ENCODE data around the gene LHFPL5. TPM values are rescaled to one million over a fixed set of nuclear protein-coding genes. Genes with fewer than 3 reads are reported as not detected.

LHFPL5 gene
- total RNA-seq, 1 experiment from 2014 or later: not detected

GRCh38 chr6:35781290-35781689 lies 23.9 kb upstream of the LHFPL5 start:
- DNase-seq: no peak
- H3K27ac Mint-ChIP-seq (ENCODE audit: unreplicated experiment): no peak overlapping the region
- intact Hi-C loops (cut with micrococcal nuclease; ENCODE audit: unreplicated experiment): no loop called here
- H3K4me3 ChIP-seq (ENCODE audit: low read depth, low read length): no peak overlapping the region
- no peaks in the 10 kb centered on the region for H3K9me3 ChIP-seq
- H3K36me3 Mint-ChIP-seq (ENCODE audit: insufficient read depth, unreplicated experiment): no peaks in the 10 kb centered on the region
- ChIA-PET POLR2A (no interaction called here), CTCF (no interaction called here)
- H3K36me3 ChIP-seq (ENCODE audit: control insufficient read depth, insufficient read depth, low read length): no peaks in the 10 kb centered on the region
- BruUV-seq (replicated peaks): no TSS peak
- peaks cover 10% of the 10 kb centered on the region for H3K4me1 ChIP-seq
- no peaks in the 10 kb centered on the region for H3K27me3 ChIP-seq (replicated peaks; ENCODE audit: control insufficient read depth, insufficient read depth, low read length)
- H3K9me3 Mint-ChIP-seq (ENCODE audit: unreplicated experiment): no peaks in the 10 kb centered on the region
- TF ChIP-seq, protein P1, sequence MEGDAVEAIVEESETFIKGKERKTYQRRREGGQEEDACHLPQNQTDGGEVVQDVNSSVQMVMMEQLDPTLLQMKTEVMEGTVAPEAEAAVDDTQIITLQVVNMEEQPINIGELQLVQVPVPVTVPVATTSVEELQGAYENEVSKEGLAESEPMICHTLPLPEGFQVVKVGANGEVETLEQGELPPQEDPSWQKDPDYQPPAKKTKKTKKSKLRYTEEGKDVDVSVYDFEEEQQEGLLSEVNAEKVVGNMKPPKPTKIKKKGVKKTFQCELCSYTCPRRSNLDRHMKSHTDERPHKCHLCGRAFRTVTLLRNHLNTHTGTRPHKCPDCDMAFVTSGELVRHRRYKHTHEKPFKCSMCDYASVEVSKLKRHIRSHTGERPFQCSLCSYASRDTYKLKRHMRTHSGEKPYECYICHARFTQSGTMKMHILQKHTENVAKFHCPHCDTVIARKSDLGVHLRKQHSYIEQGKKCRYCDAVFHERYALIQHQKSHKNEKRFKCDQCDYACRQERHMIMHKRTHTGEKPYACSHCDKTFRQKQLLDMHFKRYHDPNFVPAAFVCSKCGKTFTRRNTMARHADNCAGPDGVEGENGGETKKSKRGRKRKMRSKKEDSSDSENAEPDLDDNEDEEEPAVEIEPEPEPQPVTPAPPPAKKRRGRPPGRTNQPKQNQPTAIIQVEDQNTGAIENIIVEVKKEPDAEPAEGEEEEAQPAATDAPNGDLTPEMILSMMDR (IDR thresholded peaks at IDR 0.05; ENCODE audit: insufficient read depth in 1 of 2, low read depth in 1 of 2, low read length in 1 of 2, severe bottlenecking in 1 of 2, unreplicated experiment in 1 of 2): no peak
- peaks cover 19% of the 10 kb centered on the region for H3K4me1 Mint-ChIP-seq (ENCODE audit: low read depth, unreplicated experiment)
- H3K27me3 Mint-ChIP-seq (ENCODE audit: insufficient read depth, unreplicated experiment): no peaks in the 10 kb centered on the region
- no peak overlapping the region for H3K4me3 Mint-ChIP-seq (ENCODE audit: unreplicated experiment)

DNA sequence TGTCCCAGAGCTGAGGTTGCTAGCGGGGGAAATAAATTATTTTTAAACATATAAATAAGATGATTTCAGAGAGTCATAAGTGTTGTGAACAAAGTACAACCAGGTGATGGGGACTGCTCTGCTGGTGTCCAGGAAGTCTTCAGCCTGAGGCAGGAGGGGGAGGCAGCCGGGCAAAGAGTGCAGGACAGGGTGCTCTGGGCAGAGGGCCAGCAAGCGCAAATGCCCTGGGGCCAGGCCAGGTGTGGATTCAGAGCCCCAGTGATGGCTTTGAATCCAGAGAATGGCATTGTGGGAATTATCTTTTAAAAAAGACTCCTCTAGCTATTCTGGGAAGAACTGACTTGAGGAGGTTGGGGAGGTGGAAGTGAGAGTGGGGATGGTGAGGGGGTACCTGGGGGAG lies 22.7 kb upstream of the LHFPL5 start:
- Mint-ChIP-seq H3K9me3 (ENCODE audit: unreplicated experiment) (no peaks in the 10 kb centered on the region), H3K27me3 (ENCODE audit: insufficient read depth, unreplicated experiment) (no peaks in the 10 kb centered on the region), H3K36me3 (ENCODE audit: insufficient read depth, unreplicated experiment) (no peaks in the 10 kb centered on the region), H3K4me1 (ENCODE audit: low read depth, unreplicated experiment) (peaks cover 19% of the 10 kb centered on the region), H3K27ac (ENCODE audit: unreplicated experiment) (peak overlapping the region; percentile 18), H3K4me3 (ENCODE audit: unreplicated experiment) (no peak overlapping the region)
- Histone ChIP-seq H3K36me3 (ENCODE audit: control insufficient read depth, insufficient read depth, low read length) (no peaks in the 10 kb centered on the region), H3K27me3 (replicated peaks; ENCODE audit: control insufficient read depth, insufficient read depth, low read length) (no peaks in the 10 kb centered on the region), H3K9me3 (no peaks in the 10 kb centered on the region), H3K4me1 (peaks cover 13% of the 10 kb centered on the region), H3K4me3 (ENCODE audit: low read depth, low read length) (no peak overlapping the region)
- ChIA-PET CTCF (no interaction called here), POLR2A (no interaction called here)
- intact Hi-C loops (cut with micrococcal nuclease; ENCODE audit: unreplicated experiment): no loop called here
- TF ChIP-seq, protein P1 (IDR thresholded peaks at IDR 0.05; ENCODE audit: insufficient read depth in 1 of 2, low read depth in 1 of 2, low read length in 1 of 2, severe bottlenecking in 1 of 2, unreplicated experiment in 1 of 2): no peak
- DNase-seq: no peak
- no TSS peak for BruUV-seq (replicated peaks)

DNA sequence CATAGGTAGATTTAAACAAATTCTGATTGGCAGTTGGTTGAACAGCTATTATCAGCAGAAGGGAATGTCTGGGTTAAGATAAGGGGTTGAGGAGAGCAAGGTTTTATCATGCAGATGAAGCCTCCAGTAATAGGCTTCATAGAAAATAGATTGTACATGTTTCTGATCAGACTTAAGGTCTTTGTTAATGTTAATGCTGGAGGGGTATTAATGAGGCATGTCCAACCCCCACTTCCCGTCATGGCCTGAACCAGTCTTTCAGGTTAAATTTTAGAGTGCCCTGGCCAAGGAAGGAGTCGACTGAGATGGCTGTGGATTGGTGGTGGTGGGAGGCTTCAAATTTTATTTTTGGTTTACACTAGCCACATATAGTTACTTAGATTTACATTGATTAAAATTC lies 21.0 kb upstream of the LHFPL5 start:
- Mint-ChIP-seq H3K36me3 (ENCODE audit: insufficient read depth, unreplicated experiment) (no peaks in the 10 kb centered on the region), H3K27ac (ENCODE audit: unreplicated experiment) (no peak overlapping the region), H3K4me1 (ENCODE audit: low read depth, unreplicated experiment) (peaks cover 19% of the 10 kb centered on the region), H3K27me3 (ENCODE audit: insufficient read depth, unreplicated experiment) (peaks cover 2% of the 10 kb centered on the region), H3K9me3 (ENCODE audit: unreplicated experiment) (no peaks in the 10 kb centered on the region), H3K4me3 (ENCODE audit: unreplicated experiment) (no peak overlapping the region)
- Histone ChIP-seq H3K9me3 (no peaks in the 10 kb centered on the region), H3K27me3 (replicated peaks; ENCODE audit: control insufficient read depth, insufficient read depth, low read length) (no peaks in the 10 kb centered on the region), H3K36me3 (ENCODE audit: control insufficient read depth, insufficient read depth, low read length) (no peaks in the 10 kb centered on the region), H3K4me1 (peaks cover 21% of the 10 kb centered on the region), H3K4me3 (ENCODE audit: low read depth, low read length) (no peak overlapping the region)
- POLR2A ChIA-PET: no interaction called here
- DNase-seq: no peak
- BruUV-seq (replicated peaks): no TSS peak
- TF ChIP-seq, protein P1 (IDR thresholded peaks at IDR 0.05; ENCODE audit: insufficient read depth in 1 of 2, low read depth in 1 of 2, low read length in 1 of 2, severe bottlenecking in 1 of 2, unreplicated experiment in 1 of 2): no peak
- CTCF ChIA-PET: no interaction called here
- intact Hi-C loops (cut with micrococcal nuclease; ENCODE audit: unreplicated experiment): no loop called here

Data from Caco-2 (cell line).